Smooth muscle cell (in vitro differentiated cells): Measurements from ENCODE around the gene PRDM16. TPM values are rescaled to one million over a fixed set of nuclear protein-coding genes. Genes with fewer than 3 reads are reported as not detected.

ENCODE experiments used
- DNase-seq: peaks from one replicate; lab custom pipeline; 2025; ENCODE audit not compliant: unreplicated experiment; lab: John Stamatoyannopoulos, UW
- H2AFZ ChIP-seq: fragments of 200-600 bp; sonication (generic); 2 replicates; pipeline ENCODE4 v1.6.0; 2016; ENCODE audit warnings: antibody characterized with exemption, low read depth, mild to moderate bottlenecking
- H3F3A ChIP-seq: fragments of 200-600 bp; sonication (generic); 2 replicates; pipeline ENCODE4 v1.6.0; 2017; ENCODE audit warnings: antibody characterized with exemption, low read depth
- H3K27ac ChIP-seq: fragments of 200-600 bp; sonication (generic); 2 replicates; pipeline ENCODE4 v1.5.1; 2016; ENCODE audit warnings: low read depth, mild to moderate bottlenecking
- H3K27me3 ChIP-seq: fragments of 200-600 bp; sonication (generic); 2 replicates; pipeline ENCODE4 v1.6.1; 2016; ENCODE audit warnings: low read depth, mild to moderate bottlenecking
- H3K36me3 ChIP-seq: fragments of 200-600 bp; sonication (generic); 2 replicates; pipeline ENCODE4 v1.5.1; 2016; ENCODE audit warnings: low read depth
- H3K4me1 ChIP-seq: fragments of 200-600 bp; sonication (generic); 2 replicates; pipeline ENCODE4 v1.5.1; 2016; ENCODE audit warnings: low read depth
- H3K4me2 ChIP-seq: fragments of 200-600 bp; sonication (generic); 2 replicates; pipeline ENCODE4 v1.6.0; 2016; ENCODE audit warnings: mild to moderate bottlenecking
- H3K4me3 ChIP-seq: fragments of 200-600 bp; sonication (generic); 2 replicates; pipeline ENCODE4 v1.5.1; 2016; ENCODE audit warnings: mild to moderate bottlenecking
- H3K79me2 ChIP-seq: fragments of 200-600 bp; sonication (generic); 2 replicates; pipeline ENCODE4 v1.6.0; 2016; ENCODE audit warnings: low read depth, mild to moderate bottlenecking
- H3K9ac ChIP-seq: fragments of 200-600 bp; sonication (generic); 2 replicates; pipeline ENCODE4 v1.6.0; 2016; ENCODE audit warnings: low read depth
- H3K9me3 ChIP-seq: fragments of 200-600 bp; sonication (generic); replicated peaks from 2 replicates; pipeline ENCODE4 v1.5.1; 2016; ENCODE audit warnings: low read depth
- H4K20me1 ChIP-seq: fragments of 200-600 bp; sonication (generic); 2 replicates; pipeline ENCODE4 v1.6.0; 2016; ENCODE audit warnings: low read depth
- WGBS: methylation state at CpG from one replicate; pipeline ENCODE4 v1.1.7; 2016; ENCODE audit warnings: low lambda C conversion rate; 5-methylcytosine and 5-hydroxymethylcytosine counted together
- polyA plus RNA-seq: library from polyadenylated mRNA; unstranded; fragments of >200 nt; fragmentation: Nextera tagmentation; extraction: Ambion mirVana; gene quantifications from 2 replicates; pipeline ENCODE4 v1.2.1, GENCODE V29; 2016
- total RNA-seq: library from RNA; depleted of rRNA; stranded (reverse); fragments of >200 nt; gene quantifications from 2 replicates; pipeline ENCODE4 v1.2.3, GENCODE V29; 2014
- TF ChIP-seq, protein P1 (sequence below): fragments of 200-600 bp; sonication (generic); IDR thresholded peaks from 2 replicates; pipeline ENCODE4 v1.5.1; 2017; ENCODE audit warnings: borderline replicate concordance, mild to moderate bottlenecking, antibody characterized with exemption; ENCODE audit not compliant: insufficient read depth, poor library complexity, severe bottlenecking

PRDM16 gene
- total and polyA plus RNA-seq, 2 experiments from 2014 or later: 0.72 to 1.3 TPM

GRCh38 chr1:3029991-3030662, 38.9 kb upstream of the PRDM16 start:
- no peaks in the 10 kb centered on the region for H4K20me1 ChIP-seq
- no peaks in the 10 kb centered on the region for H3K36me3 ChIP-seq
- H3K9me3 ChIP-seq: no peaks in the 10 kb centered on the region
- 88% methylated on average over 31 of the region's 32 CpGs for WGBS
- H3K4me3 ChIP-seq: no peak overlapping the region
- H3K27me3 ChIP-seq: no peaks in the 10 kb centered on the region
- H3K4me1 ChIP-seq: no peaks in the 10 kb centered on the region
- no peaks in the 10 kb centered on the region for H3F3A ChIP-seq
- H3K4me2 ChIP-seq: no peak overlapping the region
- DNase-seq: no peak
- no peak overlapping the region for H3K9ac ChIP-seq
- no peaks in the 10 kb centered on the region for H3K79me2 ChIP-seq
- TF ChIP-seq, protein P1, sequence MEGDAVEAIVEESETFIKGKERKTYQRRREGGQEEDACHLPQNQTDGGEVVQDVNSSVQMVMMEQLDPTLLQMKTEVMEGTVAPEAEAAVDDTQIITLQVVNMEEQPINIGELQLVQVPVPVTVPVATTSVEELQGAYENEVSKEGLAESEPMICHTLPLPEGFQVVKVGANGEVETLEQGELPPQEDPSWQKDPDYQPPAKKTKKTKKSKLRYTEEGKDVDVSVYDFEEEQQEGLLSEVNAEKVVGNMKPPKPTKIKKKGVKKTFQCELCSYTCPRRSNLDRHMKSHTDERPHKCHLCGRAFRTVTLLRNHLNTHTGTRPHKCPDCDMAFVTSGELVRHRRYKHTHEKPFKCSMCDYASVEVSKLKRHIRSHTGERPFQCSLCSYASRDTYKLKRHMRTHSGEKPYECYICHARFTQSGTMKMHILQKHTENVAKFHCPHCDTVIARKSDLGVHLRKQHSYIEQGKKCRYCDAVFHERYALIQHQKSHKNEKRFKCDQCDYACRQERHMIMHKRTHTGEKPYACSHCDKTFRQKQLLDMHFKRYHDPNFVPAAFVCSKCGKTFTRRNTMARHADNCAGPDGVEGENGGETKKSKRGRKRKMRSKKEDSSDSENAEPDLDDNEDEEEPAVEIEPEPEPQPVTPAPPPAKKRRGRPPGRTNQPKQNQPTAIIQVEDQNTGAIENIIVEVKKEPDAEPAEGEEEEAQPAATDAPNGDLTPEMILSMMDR: no peak
- H2AFZ ChIP-seq: no peak overlapping the region
- no peak overlapping the region for H3K27ac ChIP-seq

DNA sequence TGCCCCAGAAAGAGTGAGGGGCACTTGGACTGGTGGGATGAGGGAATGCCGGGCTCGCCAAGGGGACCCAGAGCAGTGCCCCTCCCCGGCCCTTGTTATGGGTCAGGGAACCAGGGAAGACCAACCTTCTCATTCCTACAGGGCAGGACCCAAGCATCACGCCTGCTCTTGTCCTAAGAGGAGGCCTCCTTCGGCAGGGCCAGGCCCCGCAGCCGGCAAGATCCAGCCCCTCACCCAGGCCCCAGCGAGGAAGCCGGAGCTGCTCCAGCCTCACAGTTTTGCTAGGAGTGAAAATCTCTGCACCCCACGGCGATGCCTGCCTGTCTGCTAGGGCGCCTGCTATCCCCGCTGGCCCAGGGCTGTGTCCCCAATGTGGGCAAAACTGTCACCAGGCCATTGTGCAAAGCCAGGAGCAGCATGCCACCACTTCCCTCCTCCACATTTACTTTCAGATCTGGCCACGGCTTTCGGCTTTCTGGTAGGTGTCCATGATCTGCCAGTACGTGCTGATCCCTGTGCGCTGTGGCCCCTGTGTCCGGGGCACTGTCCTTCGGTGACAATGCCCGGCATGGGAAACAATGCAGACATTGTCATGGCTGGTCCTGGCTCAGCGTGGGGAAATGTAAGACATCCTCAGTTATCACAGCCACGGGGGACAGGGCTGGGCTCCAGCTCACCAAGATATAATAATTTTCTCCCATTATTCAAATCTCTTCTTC, 38.2 kb upstream of the PRDM16 start:
- no peak overlapping the region for H3K4me2 ChIP-seq
- no peaks in the 10 kb centered on the region for H3K79me2 ChIP-seq
- H3K27me3 ChIP-seq: no peaks in the 10 kb centered on the region
- no peaks in the 10 kb centered on the region for H3K4me1 ChIP-seq
- H4K20me1 ChIP-seq: no peaks in the 10 kb centered on the region
- no peaks in the 10 kb centered on the region for H3K9me3 ChIP-seq
- no peaks in the 10 kb centered on the region for H3K36me3 ChIP-seq
- no peak overlapping the region for H3K4me3 ChIP-seq
- no peak overlapping the region for H3K9ac ChIP-seq
- H3K27ac ChIP-seq: no peak overlapping the region
- TF ChIP-seq, protein P1: no peak
- no peaks in the 10 kb centered on the region for H3F3A ChIP-seq
- no peak for DNase-seq
- 90% methylated on average over 22 of the region's 22 CpGs for WGBS
- no peak overlapping the region for H2AFZ ChIP-seq

- H3K9me3 ChIP-seq: no peaks in the 10 kb centered on the region
- H2AFZ ChIP-seq: no peak overlapping the region
- no peaks in the 10 kb centered on the region for H4K20me1 ChIP-seq
- no peaks in the 10 kb centered on the region for H3K27me3 ChIP-seq
- no peak overlapping the region for H3K27ac ChIP-seq
- no peaks in the 10 kb centered on the region for H3K4me1 ChIP-seq
- no peaks in the 10 kb centered on the region for H3K79me2 ChIP-seq
- TF ChIP-seq, protein P1: no peak
- DNase-seq: no peak
- H3F3A ChIP-seq: no peaks in the 10 kb centered on the region
- no peak overlapping the region for H3K4me3 ChIP-seq
- no peaks in the 10 kb centered on the region for H3K36me3 ChIP-seq
- no peak overlapping the region for H3K4me2 ChIP-seq
- no peak overlapping the region for H3K9ac ChIP-seq
- WGBS: 89% methylated on average over 35 of the region's 35 CpGs
Observed at GRCh38 chr1:3031401-3032221, 37.4 kb upstream of the PRDM16 start.
